GM19023 (cell line): Measurements from ENCODE around the gene PEA15.
A peak's percentile ranks its signal among the peaks of the same experiment; 100 is the strongest.

Experiments
- ATAC-seq: cut with Tn5 transposase; IDR thresholded peaks from one replicate; pipeline ENCODE4 v1.9.1; 2021; ENCODE audit warnings: mild to moderate bottlenecking, moderate library complexity; ENCODE audit not compliant: unreplicated experiment

Gene PEA15

DNA sequence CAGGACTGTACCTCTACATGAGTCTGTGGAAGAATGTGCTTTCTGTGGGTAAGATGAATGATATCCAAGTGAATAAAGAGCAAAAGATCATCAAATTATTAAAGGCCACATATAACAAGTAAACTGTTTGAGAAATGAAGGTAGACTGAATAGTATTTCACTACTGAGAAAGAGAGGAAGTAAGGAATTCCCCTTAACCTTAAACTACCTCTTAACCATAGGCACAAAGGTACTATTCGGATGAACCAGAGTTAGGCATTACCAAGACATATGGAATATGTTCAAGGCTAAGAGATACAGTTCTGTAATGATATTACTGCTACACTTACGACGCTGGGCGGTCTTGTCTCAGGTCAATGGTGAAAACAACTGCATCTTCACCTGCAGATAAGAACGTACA lies 31.6 kb downstream of the PEA15 start:
- no peak for ATAC-seq

DNA sequence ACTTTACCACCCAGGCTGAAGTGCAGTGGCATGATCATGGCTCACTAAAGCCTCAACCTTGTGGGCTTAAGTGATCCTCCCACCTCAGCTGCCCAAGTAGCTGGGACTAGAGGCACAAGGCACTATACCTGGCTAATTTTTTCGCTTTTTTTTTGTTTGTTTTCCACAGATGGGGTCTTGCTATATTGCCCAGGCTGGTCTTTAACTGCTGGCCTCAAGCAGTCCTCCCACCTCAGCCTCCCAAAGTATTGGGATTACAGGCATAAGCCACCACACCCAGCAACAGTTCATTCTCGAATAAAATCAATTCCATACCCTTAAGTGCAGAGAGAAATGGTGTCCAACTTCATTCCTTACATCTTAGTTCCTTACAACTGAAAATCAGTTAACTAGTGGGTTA lies 32.4 kb downstream of the PEA15 start:
- no peak for ATAC-seq

DNA sequence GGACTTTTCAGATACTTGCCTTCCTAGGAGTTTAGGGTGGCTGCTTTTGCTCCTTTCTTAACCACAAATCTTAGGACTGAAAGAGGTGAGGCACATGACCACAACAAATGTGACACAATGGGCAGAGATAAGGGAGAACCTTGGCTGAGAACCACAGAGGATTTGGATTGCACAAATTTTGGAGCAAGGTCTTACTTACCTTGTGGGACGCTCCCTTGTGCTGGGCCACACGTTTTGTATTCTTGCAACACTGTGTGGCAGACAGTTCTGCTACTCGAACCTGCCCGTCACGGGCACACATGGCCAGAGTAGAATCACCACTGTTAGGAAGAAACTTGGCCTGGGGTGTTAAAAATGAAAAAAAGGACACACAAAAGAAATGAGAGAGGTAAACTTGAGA lies 33.2 kb downstream of the PEA15 start:
- no peak for ATAC-seq

DNA sequence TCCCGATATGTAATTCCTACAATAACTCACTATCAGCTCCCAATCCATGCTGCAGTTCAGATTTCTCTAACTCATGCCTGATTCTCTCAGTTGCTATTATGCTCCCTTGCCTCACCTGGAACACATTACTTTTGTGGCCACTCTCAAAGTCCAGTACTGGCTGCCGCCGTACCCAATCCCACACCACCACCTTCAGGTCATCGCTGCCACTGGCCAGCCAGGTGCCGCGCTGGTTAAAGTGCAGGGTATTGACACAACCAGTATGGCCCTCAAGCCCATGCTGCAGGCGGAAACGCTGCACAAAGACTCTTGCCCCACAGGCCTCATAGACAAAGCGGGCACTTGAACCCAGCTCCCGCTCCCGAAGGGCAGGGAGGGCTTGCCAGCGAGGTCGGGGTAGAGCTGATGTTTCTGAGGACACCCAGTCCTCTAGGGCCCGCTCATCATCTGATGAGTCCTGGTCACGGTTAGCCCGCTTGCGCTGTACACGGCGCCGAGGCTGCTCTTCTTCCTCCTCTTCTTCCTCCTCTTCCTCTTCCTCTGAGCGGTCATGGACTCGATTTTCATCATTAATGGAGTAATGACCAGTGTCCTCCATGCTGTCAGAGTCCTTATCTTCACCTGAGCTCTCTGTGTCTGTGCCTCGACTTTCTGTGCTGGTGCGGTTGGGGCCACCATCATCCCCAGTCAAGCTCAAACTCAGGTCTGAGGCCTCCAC lies 34.6 kb downstream of the PEA15 start:
- ATAC-seq: no peak

DNA sequence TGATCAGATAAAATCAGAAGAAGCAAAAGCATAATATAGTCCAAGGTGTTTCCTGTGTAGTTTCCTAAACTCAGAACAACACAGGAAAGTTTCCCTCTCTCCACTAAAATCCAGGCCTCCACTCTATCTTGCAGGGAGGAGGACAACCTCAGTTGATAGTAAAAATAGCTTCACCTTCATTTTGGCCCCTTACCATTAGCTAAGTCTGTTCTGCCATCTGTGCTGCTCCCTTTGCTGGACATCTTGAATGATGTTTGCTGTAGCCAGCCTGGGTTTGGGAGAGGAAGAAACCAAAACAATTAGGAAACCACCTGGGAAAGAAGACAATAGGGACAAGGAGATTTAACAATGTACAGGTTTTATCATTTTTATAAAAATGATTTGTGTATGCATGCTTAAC lies 38.6 kb downstream of the PEA15 start:
- no peak for ATAC-seq

DNA sequence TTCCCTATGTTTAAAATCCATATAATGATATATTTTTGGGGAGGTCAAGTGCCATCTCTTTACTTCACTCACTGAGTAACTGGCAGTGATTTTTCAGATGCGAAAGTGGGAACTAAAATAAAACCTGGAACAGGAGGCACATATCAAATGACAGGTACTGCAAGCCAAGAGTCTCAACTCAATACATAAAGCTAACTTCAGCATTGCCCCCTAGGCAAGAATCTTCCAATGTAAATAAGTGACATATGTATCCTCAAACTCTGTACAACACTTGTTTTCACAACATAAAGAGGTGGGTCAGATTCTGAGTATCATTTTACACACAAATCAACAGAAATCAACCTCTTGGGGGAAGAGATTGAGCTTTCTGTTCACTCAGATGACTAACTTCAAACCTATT lies 39.0 kb downstream of the PEA15 start:
- ATAC-seq: no peak

DNA sequence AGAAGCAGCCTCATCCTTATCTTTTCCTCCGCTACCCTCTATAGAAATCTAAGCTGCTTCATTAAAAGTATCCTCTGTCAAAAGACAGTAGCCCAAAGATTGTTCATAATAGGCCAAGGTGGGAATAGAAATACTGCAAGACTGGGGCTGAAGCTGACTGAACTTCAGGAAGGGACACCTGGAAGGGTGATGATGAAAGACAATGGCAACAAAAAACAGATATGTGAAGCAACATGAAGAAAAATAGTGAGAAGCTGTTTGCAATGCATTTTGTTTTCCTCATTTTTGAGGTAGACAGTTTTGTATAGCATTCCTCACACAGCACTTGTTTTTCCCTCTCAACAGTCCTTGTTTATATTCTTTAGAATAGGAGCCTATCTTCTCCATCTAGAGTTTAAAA lies 40.2 kb downstream of the PEA15 start:
- ATAC-seq: no peak

DNA sequence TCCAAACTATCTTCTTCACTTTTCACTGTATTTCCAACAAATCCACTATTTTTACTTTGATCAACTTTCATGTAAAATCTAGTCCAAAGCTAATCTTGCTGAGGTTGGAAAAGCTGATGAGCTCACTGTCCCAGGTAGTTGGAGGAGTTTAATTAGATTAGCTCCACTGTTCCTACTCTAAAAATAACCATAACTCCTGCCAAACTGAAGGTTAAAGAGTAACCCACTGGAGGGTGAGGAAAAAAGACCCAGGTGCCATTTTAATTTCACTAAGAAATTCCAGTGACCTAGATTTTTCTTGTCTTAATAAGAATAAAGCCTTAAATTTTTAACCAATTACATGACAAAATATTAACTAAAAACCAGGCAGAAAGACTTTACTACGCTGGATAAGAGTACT lies 41.9 kb downstream of the PEA15 start:
- ATAC-seq: no peak

DNA sequence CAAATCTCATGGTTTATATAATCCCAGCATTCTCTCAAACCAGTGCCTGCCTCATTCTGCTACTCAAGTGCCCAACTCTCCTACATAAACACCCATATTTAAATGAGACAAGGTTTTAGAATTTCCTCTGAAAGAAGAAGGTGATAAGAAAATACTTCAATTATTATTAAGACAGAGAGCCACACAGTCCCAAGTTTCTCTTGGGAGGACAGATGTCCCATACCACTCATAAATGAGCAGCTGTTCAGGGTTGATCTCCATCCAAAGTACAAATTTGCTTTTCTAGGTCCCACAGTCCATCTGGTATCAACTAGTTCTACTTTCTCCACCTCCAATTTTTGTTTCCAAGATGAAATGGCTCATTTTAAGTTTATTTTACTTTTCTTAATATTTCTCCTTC lies 45.8 kb downstream of the PEA15 start:
- no peak for ATAC-seq

DNA sequence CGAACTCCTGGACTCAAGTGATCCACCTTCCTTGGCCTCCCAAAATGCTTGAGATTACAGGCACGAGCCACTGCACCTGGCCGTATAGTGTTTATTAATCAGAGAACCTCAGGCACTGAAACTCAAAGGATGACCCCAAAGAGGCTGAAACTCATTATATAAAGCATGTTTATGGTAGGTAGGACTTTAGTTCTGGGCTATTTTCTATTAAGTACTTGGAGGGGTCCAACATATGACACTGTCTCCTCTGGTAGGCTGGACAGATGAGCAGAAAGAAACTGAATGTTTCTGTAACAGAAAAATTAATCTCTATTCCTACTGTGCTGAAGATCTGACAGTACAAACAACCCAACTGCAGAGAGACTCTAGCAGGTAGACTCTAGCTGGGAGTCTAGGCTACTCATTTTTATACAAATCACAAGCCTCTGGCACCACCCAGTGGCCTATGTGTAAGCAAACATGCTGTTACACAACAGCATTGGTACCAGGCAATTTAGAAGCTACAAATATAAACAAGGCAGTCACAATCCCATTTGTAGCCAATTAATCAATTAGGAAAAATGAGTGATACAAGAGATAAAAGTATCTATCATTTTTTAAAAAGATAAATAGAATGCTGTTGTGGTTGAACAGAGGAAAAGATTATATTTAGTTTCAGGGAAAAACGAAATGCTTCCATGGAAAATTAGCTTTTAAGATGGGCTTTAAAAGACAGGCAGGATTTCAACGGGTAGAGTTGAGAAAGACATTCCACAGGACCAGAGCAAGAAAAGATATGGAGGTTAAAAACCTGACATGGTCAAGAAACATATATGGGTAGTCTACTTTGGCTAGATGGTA lies 46.7 kb downstream of the PEA15 start:
- ATAC-seq: peak; percentile 69

DNA sequence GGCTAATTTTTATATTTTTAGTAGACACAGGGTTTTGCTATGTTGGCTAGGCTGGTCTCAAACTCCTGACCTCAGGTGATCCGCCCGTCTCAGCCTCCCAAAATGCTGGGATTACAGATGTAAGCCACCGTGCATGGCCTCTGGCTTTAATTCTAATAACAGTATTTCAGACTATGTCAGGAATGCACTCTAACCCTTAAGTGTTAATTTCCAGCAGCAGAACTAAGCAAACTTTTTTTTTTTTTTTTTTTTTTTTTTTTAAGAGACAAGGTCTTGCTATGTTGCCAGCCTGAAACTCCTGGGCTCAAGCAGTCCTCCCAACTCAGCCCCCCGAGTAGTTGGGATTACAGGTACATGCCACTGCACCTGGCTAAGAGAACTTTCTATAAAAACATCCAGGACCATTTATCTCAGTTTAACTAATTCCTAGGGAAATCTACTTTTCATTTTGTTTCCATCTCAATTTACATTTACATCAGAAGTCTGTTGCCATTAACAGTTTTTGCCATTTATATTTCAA lies 50.7 kb downstream of the PEA15 start:
- ATAC-seq: no peak

DNA sequence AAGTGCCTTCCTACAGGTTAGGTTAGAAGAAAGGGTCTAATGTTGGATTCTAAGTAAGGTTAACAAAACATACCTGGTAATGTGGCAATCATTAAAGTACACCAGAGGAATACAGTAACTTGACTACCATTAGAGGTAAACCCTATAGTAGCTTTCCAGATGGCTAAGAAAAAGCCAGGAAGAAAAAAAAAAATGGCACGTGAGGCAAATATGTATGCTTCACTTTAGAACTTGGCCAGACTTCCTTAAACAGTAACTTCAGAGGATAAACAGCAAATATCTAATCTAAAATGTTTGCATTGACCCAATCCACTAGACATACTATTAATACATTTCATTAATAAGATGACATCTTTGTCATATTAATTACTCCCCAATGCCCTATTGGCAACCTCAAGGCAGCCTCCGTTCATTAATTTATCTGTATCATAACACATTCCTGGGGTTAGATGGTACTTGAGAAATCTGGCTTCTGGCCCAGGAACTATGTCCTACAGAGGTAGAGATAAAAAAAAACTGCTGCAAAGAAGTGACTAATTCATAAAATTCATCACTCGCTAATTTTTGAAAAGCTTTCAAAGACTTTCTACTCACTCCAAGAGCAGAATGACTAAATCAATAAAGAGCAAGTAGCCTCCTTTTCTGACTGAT lies 51.3 kb downstream of the PEA15 start:
- ATAC-seq: no peak

DNA sequence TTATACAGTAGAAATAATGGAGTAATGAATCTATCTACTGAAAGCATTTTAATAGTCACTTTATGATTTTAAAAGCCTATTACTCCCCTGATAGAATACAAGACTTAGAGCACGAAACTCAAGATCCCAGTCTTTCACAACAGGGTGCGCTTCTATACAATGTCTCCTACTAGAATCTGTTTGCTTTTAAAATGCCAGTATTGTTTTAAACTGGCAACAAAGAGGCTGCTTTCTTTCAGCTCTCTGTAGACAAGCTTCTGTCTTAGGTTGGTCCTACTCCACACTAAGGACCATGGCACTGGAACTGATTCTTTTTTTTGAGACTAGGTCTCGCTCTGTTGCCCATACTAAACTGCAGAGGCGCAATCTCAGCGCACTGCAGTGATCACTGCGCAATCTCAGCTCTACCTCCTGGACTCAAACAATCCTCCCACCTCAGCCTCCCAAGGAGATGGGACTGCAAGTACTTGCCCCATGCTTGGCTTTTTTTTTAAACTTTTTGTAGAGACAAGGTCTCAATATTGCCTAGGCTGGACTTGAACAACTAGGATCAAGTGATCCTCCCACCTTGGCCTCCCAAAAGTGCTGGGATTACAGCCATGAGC lies 52.3 kb downstream of the PEA15 start:
- ATAC-seq: no peak

DNA sequence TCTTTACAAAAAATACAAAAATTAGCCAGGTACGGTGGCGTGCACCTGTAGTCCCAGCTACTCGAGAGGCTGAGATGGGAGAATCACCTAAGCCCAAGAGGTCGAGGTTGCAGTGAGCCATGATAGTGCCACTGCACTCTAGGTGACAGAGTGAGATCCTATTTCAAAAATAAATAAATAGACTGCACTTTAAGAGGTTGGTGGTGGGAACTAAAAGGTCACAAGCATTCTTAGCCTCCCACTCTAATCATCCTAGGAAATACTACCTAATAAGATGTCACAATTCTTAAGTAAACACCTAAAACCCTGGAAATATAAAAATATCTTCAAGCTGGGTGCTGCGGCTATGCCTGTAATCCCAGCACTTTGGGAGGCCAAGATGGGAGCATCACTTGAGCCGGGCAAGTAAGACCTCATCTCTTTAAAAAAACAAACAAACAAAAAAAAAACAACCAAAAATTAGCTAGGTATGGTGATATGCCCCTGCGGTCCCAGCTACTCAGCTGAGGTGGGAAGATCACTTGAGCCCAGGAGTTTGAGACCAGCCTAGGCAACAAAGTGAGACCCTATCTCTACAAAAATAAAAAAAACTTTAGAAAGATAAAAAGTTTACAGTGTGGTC lies 53.1 kb downstream of the PEA15 start:
- no peak for ATAC-seq

DNA sequence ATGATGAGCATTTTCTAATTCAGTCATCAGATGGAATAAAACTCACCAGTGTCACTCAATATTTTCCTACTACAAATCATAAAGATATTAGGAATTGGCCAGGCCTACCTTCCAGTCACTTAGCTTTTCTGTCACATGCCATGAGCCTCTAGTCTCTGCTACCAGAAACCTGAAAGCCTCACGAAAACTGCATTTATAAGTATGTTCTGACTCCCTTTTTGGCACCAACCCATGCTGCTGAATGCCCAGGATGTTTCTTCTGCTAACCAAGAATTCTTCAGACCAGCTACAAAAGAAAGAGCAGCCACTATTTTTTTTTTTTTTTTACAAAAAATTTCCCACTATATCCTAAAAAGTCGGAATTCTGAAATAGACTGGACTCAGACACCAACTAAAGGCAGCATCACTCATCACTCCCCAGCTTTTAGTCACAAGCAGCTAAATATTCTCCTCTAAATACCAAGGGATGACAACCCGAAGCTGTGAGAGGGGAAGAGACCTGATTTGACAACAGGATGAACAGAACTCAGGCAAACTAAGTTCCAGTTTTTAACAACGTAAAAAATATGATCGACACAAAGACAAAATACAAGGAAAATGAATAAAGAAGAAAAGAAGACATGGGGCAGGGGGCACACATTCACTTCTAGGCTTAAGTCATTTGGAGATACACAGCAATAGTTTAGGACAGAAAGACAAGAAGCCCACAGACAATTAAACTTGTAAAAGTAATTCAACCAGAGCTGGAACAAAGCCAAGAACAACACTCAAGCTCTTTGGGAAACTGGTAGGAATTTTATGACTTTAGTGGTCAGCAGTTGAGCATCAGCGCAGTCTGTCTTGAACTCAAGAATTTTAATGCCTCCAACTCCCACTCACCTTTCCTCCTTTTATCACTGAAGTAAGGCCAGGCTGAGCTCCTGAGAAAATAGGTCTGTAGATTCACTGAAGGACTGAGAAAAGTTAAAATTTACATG lies 55.5 kb downstream of the PEA15 start:
- ATAC-seq: no peak

DNA sequence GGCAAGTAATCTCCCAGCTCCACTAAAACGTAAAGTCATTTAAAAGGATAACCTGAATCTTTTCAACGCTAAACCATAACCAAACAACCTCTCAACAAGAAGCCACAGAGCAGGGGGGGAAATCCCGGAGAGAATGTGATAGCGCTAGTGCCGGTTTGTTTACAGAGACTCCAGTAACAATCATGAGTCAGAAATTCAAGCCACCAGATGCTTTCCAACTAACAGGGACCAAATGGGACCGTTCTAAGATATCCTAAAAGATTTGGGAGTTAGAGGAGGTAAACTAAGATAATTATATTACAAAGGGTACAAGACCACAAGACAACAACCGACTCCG lies 56.3 kb downstream of the PEA15 start:
- no peak for ATAC-seq

DNA sequence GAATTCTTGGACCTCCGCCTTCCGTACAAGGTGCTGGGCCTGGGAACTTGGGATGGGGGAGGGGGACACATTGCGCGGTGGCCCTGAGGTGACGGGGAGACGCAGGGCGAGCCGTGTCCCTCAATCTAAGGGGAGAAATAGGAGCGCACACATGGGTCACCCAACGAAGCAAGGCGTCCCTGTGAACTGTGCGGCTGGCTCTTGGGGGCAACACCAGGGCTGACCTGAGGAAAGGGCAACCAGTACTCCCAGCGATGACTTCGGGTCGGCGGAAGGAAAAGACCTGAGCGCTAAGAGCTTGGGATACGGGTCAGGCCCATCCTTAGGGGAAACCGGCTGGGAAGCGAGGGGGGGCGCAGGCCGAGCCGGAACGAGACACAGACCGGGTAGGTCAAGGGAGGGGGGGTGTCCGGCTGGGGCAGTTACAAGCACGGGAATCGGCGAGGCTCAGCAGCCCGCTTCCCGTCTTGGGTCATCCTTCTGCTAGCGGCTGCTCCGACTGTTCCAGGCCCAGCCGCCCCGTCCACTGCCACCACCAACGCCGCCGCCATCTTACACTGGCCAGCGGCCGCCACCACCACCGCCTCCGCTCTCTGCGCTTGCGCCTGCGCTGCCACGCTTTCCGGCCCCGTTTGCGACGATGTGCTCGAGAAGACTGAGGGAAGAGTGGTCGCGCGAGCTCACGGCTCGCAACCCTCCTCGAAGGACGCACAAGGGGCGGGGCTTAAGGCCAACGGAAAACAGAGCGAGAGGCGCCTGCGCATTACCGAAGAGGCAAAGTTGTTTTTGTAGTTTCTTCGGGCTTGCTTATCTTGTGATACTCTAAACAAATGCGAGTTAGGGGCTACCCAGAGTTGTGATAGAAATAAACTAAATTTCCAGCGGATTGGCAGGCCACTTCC lies 57.0 kb downstream of the PEA15 start, which contains the start of gene DCAF8:
DCAF8 (minus strand) TSS at position 657 of the 902 bp plus-strand sequence. CDS start 18,541 bp downstream, outside the sequence.
- ATAC-seq: peak; percentile 82

DNA sequence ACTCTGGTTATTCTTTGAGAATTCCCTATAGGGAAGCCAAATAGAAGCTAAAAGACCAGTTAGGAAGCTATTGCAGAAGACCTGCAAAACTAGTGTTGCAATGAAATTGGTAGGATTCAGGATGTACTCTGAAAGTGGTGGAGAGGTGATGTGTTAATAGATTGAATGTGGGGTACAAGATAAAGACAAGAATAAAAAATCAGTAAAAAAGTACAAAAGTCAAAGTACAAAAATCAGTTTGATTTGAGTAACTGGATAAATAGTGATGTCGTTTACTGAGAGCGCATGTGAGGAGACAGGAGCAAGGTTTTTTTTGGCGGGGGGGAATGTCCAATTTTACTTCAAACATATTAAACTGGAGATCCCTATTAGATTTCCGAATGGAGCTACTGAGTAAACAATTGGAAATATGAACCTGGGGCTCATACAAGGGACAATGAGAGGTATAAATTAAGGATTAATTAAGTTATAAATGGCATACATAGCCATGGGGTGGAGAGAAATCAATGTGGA lies 59.7 kb downstream of the PEA15 start:
- no peak for ATAC-seq
